NT2/D1 (cell line): ENCODE measurements around the gene PRR23E.

Source experiments
- DNase-seq: peaks from one replicate; pipeline ENCODE4 v3.0.0-alpha.2; 2011; ENCODE audit warnings: low read depth, low spot score
- H3K27me3 ChIP-seq: 2 replicates; pipeline ENCODE4 v1.6.0; 2011; ENCODE audit warnings: mild to moderate bottlenecking; ENCODE audit not compliant: insufficient read length, insufficient read depth
- H3K36me3 ChIP-seq: 2 replicates; pipeline ENCODE4 v1.6.1; 2011; ENCODE audit warnings: mild to moderate bottlenecking, low read length, mixed read lengths; ENCODE audit not compliant: insufficient read depth, insufficient read length
- H3K4me1 ChIP-seq: 2 replicates; pipeline ENCODE4 v1.5.1; 2011; ENCODE audit not compliant: insufficient read depth, insufficient read length
- H3K4me3 ChIP-seq: 2 replicates; pipeline ENCODE4 v1.5.1; 2011; ENCODE audit warnings: low read depth; ENCODE audit not compliant: insufficient read length
- H3K9ac ChIP-seq: 2 replicates; pipeline ENCODE4 v1.6.0; 2011; ENCODE audit warnings: low read depth; ENCODE audit not compliant: insufficient read length
- H3K9me3 ChIP-seq: 2 replicates; pipeline ENCODE4 v1.5.1; 2011; ENCODE audit warnings: mild to moderate bottlenecking, low read length; ENCODE audit not compliant: insufficient read depth
- SUZ12 ChIP-seq: IDR thresholded peaks from 2 replicates; pipeline ENCODE4 v1.6.1; 2011; ENCODE audit not compliant: insufficient read length, insufficient read depth; ENCODE audit errors: extremely low read depth
- YY1 ChIP-seq: IDR thresholded peaks from 2 replicates; pipeline ENCODE4 v1.6.1; 2011; ENCODE audit not compliant: insufficient read length, insufficient read depth
- ZNF274 ChIP-seq: IDR thresholded peaks from 2 replicates; pipeline ENCODE4 v1.6.1; 2011; ENCODE audit warnings: mild to moderate bottlenecking, low read depth, low read length

PRR23E gene

DNA sequence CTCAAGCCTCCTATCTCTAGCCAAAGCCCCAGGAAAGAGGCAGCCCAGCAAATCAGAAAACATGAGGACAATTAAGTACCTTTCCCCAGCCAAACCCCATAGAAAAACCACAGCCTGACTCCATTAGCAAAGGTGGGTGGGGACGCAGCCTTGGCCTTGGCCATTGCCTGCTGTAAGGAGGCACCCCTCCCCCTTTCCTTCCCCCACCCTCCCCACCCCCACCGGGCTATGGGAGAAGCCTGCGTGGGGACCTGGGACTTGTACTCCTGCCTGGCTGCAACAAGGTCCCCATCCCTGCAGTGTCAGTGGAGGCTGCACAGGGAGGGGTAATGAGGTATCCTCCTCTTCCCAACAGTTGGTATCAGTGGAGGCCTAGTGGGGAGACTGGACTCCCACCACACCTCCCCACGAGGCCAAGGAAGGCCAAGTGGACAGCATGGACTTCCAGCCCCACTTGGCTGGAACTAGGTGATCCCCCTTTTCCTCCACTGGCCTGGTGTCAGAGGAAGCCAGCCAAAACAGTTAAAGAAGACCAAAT lies 20.5 kb downstream of the PRR23E start:
- H3K27me3 ChIP-seq = peaks cover 5% of the 10 kb centered on the region
- H3K9me3 ChIP-seq = no peaks in the 10 kb centered on the region
- H3K9ac ChIP-seq = no peak overlapping the region
- peaks cover 21% of the 10 kb centered on the region for H3K4me1 ChIP-seq
- H3K4me3 ChIP-seq = no peak overlapping the region
- no peak for DNase-seq
- TF ChIP-seq ZNF274 (no peak), YY1 (no peak), SUZ12 (no peak)
- no peaks in the 10 kb centered on the region for H3K36me3 ChIP-seq

DNA sequence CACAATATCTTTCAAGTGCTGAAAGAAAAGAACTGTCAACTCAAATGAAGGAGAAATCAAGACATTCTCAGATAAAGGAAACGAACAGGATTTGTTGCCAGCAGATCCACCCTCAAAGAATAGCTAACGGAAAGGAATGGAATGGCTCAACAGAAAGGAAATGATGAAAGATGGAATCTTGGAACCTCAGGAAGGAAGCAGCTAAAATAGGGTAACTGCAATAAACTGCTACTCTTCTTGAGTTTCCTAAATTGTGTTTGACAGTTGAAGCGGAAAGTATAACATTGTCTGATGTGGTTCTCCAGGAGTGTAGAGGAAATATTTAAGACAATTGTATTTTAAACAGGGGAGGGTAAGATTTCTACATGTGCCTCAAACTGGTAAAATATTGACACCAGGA lies 22.0 kb downstream of the PRR23E start:
- no peak for TF ChIP-seq SUZ12
- TF ChIP-seq ZNF274 = no peak
- no peak for TF ChIP-seq YY1
- no peak overlapping the region for H3K4me3 ChIP-seq
- no peak overlapping the region for H3K9ac ChIP-seq
- peaks cover 5% of the 10 kb centered on the region for H3K27me3 ChIP-seq
- no peaks in the 10 kb centered on the region for H3K9me3 ChIP-seq
- H3K4me1 ChIP-seq = peaks cover 8% of the 10 kb centered on the region
- H3K36me3 ChIP-seq = no peaks in the 10 kb centered on the region
- DNase-seq = no peak

DNA sequence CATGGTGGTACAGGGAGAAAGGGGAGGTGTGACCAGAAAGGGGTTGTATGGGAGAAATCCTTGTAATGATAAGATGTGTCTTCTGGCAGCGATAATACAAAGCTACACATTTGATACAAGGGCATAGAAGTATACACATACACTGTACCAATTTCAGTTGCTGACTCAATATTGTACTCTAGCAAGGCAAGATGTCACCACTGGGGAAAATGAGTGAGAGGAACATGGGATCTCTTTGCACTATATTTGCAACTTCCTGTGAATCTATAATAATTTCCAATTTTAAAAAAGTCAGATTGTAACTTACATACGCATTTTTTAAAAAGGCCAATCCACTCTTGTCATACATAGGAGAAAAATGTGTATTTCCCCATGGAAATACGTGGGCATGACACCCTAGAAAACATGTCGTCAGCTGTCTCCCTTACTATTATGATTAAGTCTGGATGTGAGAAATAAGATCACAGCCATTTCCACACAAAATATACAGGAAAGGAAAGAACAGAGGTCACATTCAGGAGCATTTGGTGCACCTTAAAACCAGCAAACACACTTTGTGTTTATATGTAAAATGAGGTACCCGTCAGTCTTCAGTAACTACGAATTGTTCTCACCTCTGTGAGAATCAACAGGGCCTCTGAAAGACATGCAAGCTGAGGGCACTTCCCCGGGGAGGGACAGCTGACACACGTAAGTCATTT lies 22.9 kb downstream of the PRR23E start:
- Histone ChIP-seq H3K9ac (no peak overlapping the region), H3K36me3 (no peaks in the 10 kb centered on the region), H3K9me3 (no peaks in the 10 kb centered on the region), H3K4me1 (peaks cover 5% of the 10 kb centered on the region), H3K27me3 (peaks cover 5% of the 10 kb centered on the region), H3K4me3 (no peak overlapping the region)
- no peak for DNase-seq
- TF ChIP-seq YY1 (no peak), SUZ12 (no peak), ZNF274 (no peak)

DNA sequence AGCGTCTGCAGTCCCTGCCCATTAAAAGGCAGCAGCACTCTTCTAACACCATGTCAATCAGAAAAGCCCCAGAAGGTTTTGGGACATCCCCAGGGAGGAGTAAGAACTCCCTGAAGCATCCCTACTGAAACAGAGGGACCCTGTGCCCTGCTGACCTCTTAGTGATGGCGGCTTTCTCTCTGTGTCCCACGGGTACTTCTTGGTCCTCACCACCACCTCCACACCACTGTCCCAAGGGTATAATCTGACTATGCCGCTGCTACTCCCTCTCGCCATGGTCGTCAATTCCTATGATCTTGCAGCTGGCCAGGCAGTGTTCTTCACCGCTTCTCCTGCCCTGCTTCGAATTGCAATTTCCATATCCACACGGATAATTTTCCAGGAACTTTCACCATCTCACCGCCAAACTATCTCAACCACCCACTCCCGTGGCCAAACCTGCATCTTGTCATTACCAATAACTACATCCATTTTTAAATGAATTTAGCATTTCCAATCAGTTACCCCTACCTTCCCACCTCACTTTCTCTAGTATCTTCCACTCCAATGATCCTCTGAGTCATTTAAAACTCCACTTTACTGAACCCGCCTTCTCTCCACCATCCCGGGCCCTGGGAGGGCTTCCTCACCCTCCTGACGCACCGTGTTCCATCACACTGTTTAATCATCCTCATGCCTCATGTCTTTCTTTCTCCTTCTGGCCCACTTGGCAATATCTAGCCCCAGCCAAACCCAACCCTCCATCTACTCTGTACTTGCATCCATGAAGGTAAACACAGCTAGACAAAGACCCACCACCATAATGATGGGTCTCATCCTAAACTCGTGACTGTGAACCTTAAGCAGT lies 23.7 kb downstream of the PRR23E start:
- DNase-seq = no peak
- Histone ChIP-seq H3K4me3 (no peak overlapping the region), H3K4me1 (peaks cover 9% of the 10 kb centered on the region)

DNA sequence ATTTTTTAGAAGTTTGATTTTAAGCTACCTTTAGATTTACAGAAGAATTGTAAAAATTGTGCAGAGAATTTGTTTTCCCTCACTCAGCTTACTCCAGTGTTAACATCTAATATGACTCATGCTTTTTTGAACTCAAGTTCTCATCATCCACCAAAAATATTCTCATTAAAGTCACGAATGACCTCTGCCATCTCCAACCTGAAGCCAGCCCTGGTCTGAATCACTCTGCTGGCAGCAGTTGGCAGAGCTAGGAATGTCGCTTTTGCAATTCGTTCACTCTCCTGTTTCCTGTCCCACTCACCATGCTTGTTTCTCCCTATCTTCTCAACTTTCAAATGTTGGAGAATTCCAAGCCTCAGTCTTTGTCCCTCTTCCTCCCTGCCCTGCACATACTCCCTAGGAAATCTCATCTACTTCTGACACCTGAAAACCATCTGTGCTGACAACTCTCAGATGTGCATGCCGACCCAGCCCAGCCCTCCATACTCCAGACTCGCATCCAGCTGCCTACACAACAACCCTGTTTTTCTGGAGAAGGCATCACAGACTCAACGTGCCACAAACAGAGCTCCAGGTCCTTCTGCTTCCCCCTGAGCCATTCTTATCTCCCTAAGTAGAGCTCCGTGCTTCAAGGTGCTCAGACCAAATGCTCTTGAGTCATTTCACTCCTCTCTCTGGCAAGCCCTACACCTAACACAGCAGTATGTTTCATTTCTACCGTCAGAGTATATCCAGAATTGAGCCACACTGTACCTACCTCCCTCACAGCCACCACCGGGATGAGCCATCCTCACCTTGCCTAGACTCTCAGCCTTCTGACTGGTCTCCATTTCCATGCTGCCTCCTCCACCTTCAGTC lies 24.9 kb downstream of the PRR23E start:
- TF ChIP-seq YY1 (no peak), ZNF274 (no peak), SUZ12 (no peak)
- no peak for DNase-seq
- Histone ChIP-seq H3K9me3 (no peaks in the 10 kb centered on the region), H3K4me3 (no peak overlapping the region), H3K36me3 (no peaks in the 10 kb centered on the region), H3K27me3 (no peaks in the 10 kb centered on the region), H3K4me1 (peaks cover 14% of the 10 kb centered on the region), H3K9ac (no peak overlapping the region)

More for the DNA sequence above, 23.7 kb downstream of the PRR23E start:
- H3K9me3 ChIP-seq = no peaks in the 10 kb centered on the region
- peaks cover 3% of the 10 kb centered on the region for H3K27me3 ChIP-seq
- H3K36me3 ChIP-seq = no peaks in the 10 kb centered on the region
- no peak overlapping the region for H3K9ac ChIP-seq
- no peak for TF ChIP-seq ZNF274

DNA sequence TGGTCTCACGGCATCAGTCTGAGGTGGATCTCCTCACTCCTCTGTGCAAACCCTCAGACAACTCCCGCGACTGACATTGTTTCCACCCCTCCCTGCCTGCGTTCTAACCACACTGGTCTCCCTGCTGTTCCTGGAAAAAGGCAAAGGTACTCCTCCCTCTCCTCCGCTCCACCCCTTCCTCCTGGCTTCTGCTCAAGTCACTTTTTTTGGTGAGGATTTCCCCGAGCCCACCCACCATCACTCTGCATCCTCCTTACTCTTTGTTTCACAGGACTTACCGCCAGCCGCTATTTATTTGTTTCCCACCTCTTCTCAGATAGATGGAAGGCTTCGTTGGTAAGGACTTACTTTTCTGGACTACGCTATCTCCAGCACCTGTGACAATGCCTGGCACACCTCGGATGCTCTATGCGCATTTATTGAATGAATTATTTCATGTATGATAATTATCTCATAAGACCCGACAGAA lies 25.6 kb downstream of the PRR23E start:
- Histone ChIP-seq H3K4me3 (no peak overlapping the region), H3K4me1 (peaks cover 14% of the 10 kb centered on the region), H3K9ac (no peak overlapping the region), H3K27me3 (no peaks in the 10 kb centered on the region), H3K36me3 (no peaks in the 10 kb centered on the region), H3K9me3 (no peaks in the 10 kb centered on the region)
- DNase-seq = no peak
- TF ChIP-seq ZNF274 = no peak
- no peak for TF ChIP-seq SUZ12
- TF ChIP-seq YY1 = no peak

DNA sequence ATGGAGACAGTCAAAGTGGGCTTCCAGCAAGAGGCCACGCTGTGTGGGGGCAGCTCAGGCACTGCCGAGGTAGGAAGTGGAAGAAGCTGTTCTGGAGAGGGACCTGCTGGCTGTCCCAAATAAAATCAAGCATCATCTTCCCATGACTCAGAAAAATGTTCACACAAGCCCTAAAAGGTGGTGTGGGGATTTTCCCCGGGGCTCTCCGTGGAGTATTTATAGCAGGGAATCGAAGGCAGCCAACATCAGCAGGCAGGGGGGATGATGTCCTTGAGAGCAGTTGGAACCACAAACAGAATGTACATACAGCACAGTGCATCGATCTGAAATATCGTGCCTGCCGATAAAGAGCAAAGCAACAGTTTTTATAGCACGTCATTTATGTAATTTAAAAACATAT lies 27.6 kb downstream of the PRR23E start:
- H3K9me3 ChIP-seq = no peaks in the 10 kb centered on the region
- no peak for TF ChIP-seq YY1
- no peak for TF ChIP-seq SUZ12
- no peak for TF ChIP-seq ZNF274
- no peaks in the 10 kb centered on the region for H3K27me3 ChIP-seq

More for the DNA sequence above, 27.6 kb downstream of the PRR23E start:
- no peak for DNase-seq
- H3K36me3 ChIP-seq = no peaks in the 10 kb centered on the region
- peaks cover 14% of the 10 kb centered on the region for H3K4me1 ChIP-seq
- no peak overlapping the region for H3K4me3 ChIP-seq
- no peak overlapping the region for H3K9ac ChIP-seq
